Subcutaneous abdominal adipose tissue (tissue), 5 donors: ENCODE results near the gene SRSF9.
A peak's percentile ranks its signal among the peaks of the same experiment; 100 is the strongest.

ENCODE experiments used
- H3K27ac ChIP-seq: one replicate; pipeline ENCODE4 v1.7.0; 2013; ENCODE audit warnings: low read depth, mild to moderate bottlenecking, inconsistent platforms, low read length, moderate library complexity
- H3K27me3 ChIP-seq, 5 donors: one replicate each; pipeline ENCODE4 v1.7.0; 2013; ENCODE audit warnings: low read length in 5 of 5, inconsistent platforms in 1 of 5; ENCODE audit not compliant: control insufficient read depth in 5 of 5, insufficient read depth in 4 of 5
- H3K36me3 ChIP-seq, 5 donors: one replicate each; pipeline ENCODE4 v1.7.0; 2013; ENCODE audit warnings: low read length in 5 of 5; ENCODE audit not compliant: control insufficient read depth in 5 of 5, insufficient read depth in 5 of 5
- H3K4me1 ChIP-seq, 5 donors: one replicate each; pipeline ENCODE4 v1.7.0; 2013; ENCODE audit warnings: low read length in 5 of 5, mild to moderate bottlenecking in 3 of 5, moderate library complexity in 1 of 5; ENCODE audit not compliant: control insufficient read depth in 5 of 5, insufficient read depth in 5 of 5
- H3K4me3 ChIP-seq, 5 donors: one replicate each; pipeline ENCODE4 v1.7.0; 2013; ENCODE audit warnings: low read length in 5 of 5, low read depth in 1 of 5
- H3K9ac ChIP-seq, 5 donors: one replicate each; pipeline ENCODE4 v1.7.0; 2013; ENCODE audit warnings: low read length in 5 of 5, mild to moderate bottlenecking in 4 of 5, moderate library complexity in 3 of 5
- H3K9me3 ChIP-seq, 5 donors: one replicate each; pipeline ENCODE4 v1.7.0; 2013; ENCODE audit warnings: low read length in 5 of 5; ENCODE audit not compliant: control insufficient read depth in 5 of 5
- donor health status: healthy.
- donor health status: healthy.
- donor health status: healthy.
- donor health status: healthy.
- donor health status: healthy.

Gene SRSF9

GRCh38 chr12:120470150-120470784, 719 bp upstream of the SRSF9 start:
- Histone ChIP-seq H3K9ac (peak overlapping the region; percentile 81 to 95 (median 91)), H3K36me3 (peaks cover under 1 to 13% (median 8%) of the 10 kb centered on the region in 5 donors), H3K4me3 (peak overlapping the region; percentile 79 to 87 (median 84)), H3K4me1 (peaks cover 6 to 34% (median 25%) of the 10 kb centered on the region in 5 donors), H3K27ac (peak overlapping the region; percentile 30), H3K9me3 (no peaks in the 10 kb centered on the region), H3K27me3 (no peaks in the 10 kb centered on the region)

GRCh38 chr12:120468821-120469449, 613 bp downstream of the SRSF9 start:
- Histone ChIP-seq H3K9me3 (no peaks in the 10 kb centered on the region), H3K27me3 (no peaks in the 10 kb centered on the region), H3K9ac (peak overlapping the region; percentile 75 to 92 (median 87)), H3K27ac (peak overlapping the region; percentile 76), H3K36me3 (peaks cover 12 to 27% (median 21%) of the 10 kb centered on the region in 5 donors), H3K4me3 (peak overlapping the region; percentile 79 to 88 (median 86)), H3K4me1 (peaks cover 6 to 34% (median 25%) of the 10 kb centered on the region in 5 donors)

DNA sequence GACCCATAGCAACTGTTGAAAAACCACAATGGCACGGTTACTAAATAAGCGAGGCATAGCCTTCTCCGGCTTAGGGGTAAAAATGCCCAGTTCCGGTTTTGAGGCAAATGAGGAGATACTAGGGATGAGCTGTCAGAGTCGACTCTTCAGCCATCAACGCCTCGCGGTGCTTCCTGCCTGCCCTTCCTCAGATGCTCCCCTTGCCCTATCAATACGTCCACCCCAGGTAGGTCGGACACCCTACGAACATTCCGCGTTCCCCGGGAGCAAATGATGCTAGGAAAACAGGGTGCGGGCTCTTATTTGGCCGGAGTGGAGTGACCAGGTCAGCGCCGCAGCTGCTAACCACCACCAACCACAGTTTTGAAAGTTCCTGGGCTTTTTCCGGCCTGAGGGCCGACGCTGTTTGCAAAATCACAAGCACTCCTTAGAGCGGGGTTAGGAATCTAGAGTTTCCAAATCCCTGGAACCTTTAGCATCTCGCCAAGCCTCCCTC, 1.2 kb downstream of the SRSF9 start:
- Histone ChIP-seq H3K27me3 (no peaks in the 10 kb centered on the region), H3K4me3 (peak overlapping the region; percentile 79 to 88 (median 86)), H3K9ac (peak overlapping the region; percentile 75 to 92 (median 87)), H3K27ac (peak overlapping the region; percentile 76), H3K4me1 (peaks cover 6 to 34% (median 25%) of the 10 kb centered on the region in 5 donors), H3K9me3 (no peaks in the 10 kb centered on the region), H3K36me3 (peaks cover 16 to 32% (median 26%) of the 10 kb centered on the region in 5 donors)

GRCh38 chr12:120467439-120467838, 2.1 kb downstream of the SRSF9 start:
- Histone ChIP-seq H3K27ac (no peak overlapping the region), H3K4me3 (no peak overlapping the region), H3K9me3 (no peaks in the 10 kb centered on the region), H3K27me3 (no peaks in the 10 kb centered on the region), H3K4me1 (peaks cover 6 to 34% (median 25%) of the 10 kb centered on the region in 5 donors), H3K9ac (no peak overlapping the region), H3K36me3 (peaks cover 22 to 41% (median 36%) of the 10 kb centered on the region in 5 donors)

GRCh38 chr12:120466560-120467315, 2.8 kb downstream of the SRSF9 start:
- Histone ChIP-seq H3K27me3 (no peaks in the 10 kb centered on the region), H3K36me3 (peaks cover 26 to 48% (median 42%) of the 10 kb centered on the region in 5 donors), H3K4me1 (peaks cover 6 to 34% (median 25%) of the 10 kb centered on the region in 5 donors), H3K27ac (no peak overlapping the region), H3K9me3 (no peaks in the 10 kb centered on the region), H3K4me3 (no peak overlapping the region), H3K9ac (peak overlapping the region in 1 of 5 donors; percentile 25)

- no peaks in the 10 kb centered on the region for H3K27me3 ChIP-seq
- no peaks in the 10 kb centered on the region for H3K9me3 ChIP-seq
- no peak overlapping the region for H3K27ac ChIP-seq
- H3K9ac ChIP-seq, result no peak overlapping the region
- no peak overlapping the region for H3K4me3 ChIP-seq
- H3K4me1 ChIP-seq, result peaks cover 6 to 34% (median 25%) of the 10 kb centered on the region in 5 donors
- H3K36me3 ChIP-seq, result peaks cover 26 to 56% (median 48%) of the 10 kb centered on the region in 5 donors
These were observed 3.8 kb downstream of the SRSF9 start for GRCh38 chr12:120465756-120466155.

GRCh38 chr12:120463712-120464111, 5.8 kb downstream of the SRSF9 start:
- no peak overlapping the region for H3K9ac ChIP-seq

DNA sequence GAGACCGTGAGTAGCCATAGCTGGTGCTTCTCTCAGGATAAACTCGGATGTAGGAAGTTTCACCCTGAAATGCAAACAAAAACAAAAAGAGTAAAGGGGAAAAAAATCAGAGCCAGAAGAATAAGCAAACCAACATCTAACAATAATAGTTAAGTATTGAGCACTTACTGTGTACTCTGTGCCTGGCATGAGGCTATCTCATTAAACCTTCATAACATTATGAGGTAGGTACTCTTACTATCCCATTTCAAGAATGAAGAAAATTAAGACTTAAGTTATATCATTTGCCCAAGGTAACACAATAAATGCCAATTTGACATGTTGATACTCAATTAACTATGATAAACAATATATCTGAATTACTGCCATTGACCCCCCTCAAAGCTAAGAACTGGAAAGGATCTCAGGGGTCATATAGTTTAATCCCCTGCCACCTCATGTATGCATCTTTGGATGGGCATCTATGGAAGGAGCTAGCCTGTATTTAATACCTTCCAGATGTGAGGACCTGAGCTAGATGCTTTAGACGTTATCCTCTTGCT, 7.4 kb downstream of the SRSF9 start:
- H3K27ac ChIP-seq, result no peak overlapping the region
- no peaks in the 10 kb centered on the region for H3K27me3 ChIP-seq
- no peak overlapping the region for H3K4me3 ChIP-seq
- H3K4me1 ChIP-seq, result peaks cover 0 to 11% (median 3%) of the 10 kb centered on the region in 5 donors
- peaks cover 37 to 86% (median 72%) of the 10 kb centered on the region in 5 donors for H3K36me3 ChIP-seq
- peak overlapping the region in 1 of 5 donors; percentile 11 for H3K9ac ChIP-seq
- no peaks in the 10 kb centered on the region for H3K9me3 ChIP-seq

More at GRCh38 chr12:120463712-120464111, 5.8 kb downstream of the SRSF9 start:
- no peaks in the 10 kb centered on the region for H3K27me3 ChIP-seq
- H3K27ac ChIP-seq, result no peak overlapping the region
- no peaks in the 10 kb centered on the region for H3K9me3 ChIP-seq
- no peak overlapping the region for H3K4me3 ChIP-seq
- H3K4me1 ChIP-seq, result peaks cover 3 to 23% (median 18%) of the 10 kb centered on the region in 5 donors
- peaks cover 33 to 76% (median 64%) of the 10 kb centered on the region in 5 donors for H3K36me3 ChIP-seq

GRCh38 chr12:120460157-120460556, 9.4 kb downstream of the SRSF9 start:
- H3K36me3 ChIP-seq, result peaks cover 38 to 90% (median 79%) of the 10 kb centered on the region in 5 donors
- H3K9me3 ChIP-seq, result no peaks in the 10 kb centered on the region
- no peaks in the 10 kb centered on the region for H3K4me1 ChIP-seq
- H3K27ac ChIP-seq, result no peak overlapping the region
- no peak overlapping the region for H3K9ac ChIP-seq
- no peak overlapping the region for H3K4me3 ChIP-seq
- no peaks in the 10 kb centered on the region for H3K27me3 ChIP-seq
